Calu3 (cell line): ENCODE data around the gene QRICH2. TPM values are rescaled to one million over a fixed set of nuclear protein-coding genes. Genes with fewer than 3 reads are reported as not detected.

ENCODE experiments used
- BruUV-seq: library from RNA; stranded (reverse); fragments of 400-500 nt; replicated peaks from 2 replicates; lab custom pipeline; 2021; lab: Mats Ljungman, UMichigan
- CTCF ChIA-PET: fragments of 300-600 bp; sonication (Branson Sonifier 250); formaldehyde crosslinking; loops from one replicate; lab custom pipeline; 2022; ENCODE audit warnings: antibody characterized with exemption; lab: Charles Lee
- DNase-seq: peaks from one replicate; pipeline ENCODE4 v3.0.0; 2022
- H3K27ac Mint-ChIP-seq: one replicate; pipeline ENCODE4 v1.8.0; 2022; ENCODE audit warnings: mixed read lengths; ENCODE audit not compliant: unreplicated experiment
- H3K27me3 Mint-ChIP-seq: one replicate; pipeline ENCODE4 v1.8.0; 2022; ENCODE audit warnings: mixed read lengths; ENCODE audit not compliant: unreplicated experiment
- H3K36me3 Mint-ChIP-seq: one replicate; pipeline ENCODE4 v1.8.0; 2022; ENCODE audit warnings: mild to moderate bottlenecking, moderate library complexity, mixed read lengths; ENCODE audit not compliant: insufficient read depth, unreplicated experiment
- H3K4me1 Mint-ChIP-seq: one replicate; pipeline ENCODE4 v1.8.0; 2022; ENCODE audit warnings: mild to moderate bottlenecking, low read depth, mixed read lengths; ENCODE audit not compliant: unreplicated experiment
- H3K4me3 Mint-ChIP-seq: one replicate; pipeline ENCODE4 v1.8.0; 2022; ENCODE audit warnings: mild to moderate bottlenecking, low read depth, moderate library complexity, mixed read lengths; ENCODE audit not compliant: unreplicated experiment
- H3K9me3 Mint-ChIP-seq: one replicate; pipeline ENCODE4 v1.8.0; 2022; ENCODE audit warnings: low read depth, mixed read lengths; ENCODE audit not compliant: unreplicated experiment
- CTCF ChIP-seq: fragments of 200-600 bp; IDR thresholded peaks from one replicate; pipeline ENCODE4 v1.8.0; 2022; ENCODE audit warnings: antibody characterized with exemption; ENCODE audit not compliant: unreplicated experiment
- intact Hi-C: fragments of 100-400 bp; cut with micrococcal nuclease; formaldehyde crosslinking; loops from one replicate; pipeline ENCODE4 v1.10.0; 2022; ENCODE audit not compliant: unreplicated experiment
- total RNA-seq: library from RNA; stranded (reverse); gene quantifications from 2 replicates; pipeline ENCODE4 v1.2.3, GENCODE V29; 2022

QRICH2 gene
- total RNA-seq, 1 experiment from 2014 or later, result 3.0 TPM

DNA sequence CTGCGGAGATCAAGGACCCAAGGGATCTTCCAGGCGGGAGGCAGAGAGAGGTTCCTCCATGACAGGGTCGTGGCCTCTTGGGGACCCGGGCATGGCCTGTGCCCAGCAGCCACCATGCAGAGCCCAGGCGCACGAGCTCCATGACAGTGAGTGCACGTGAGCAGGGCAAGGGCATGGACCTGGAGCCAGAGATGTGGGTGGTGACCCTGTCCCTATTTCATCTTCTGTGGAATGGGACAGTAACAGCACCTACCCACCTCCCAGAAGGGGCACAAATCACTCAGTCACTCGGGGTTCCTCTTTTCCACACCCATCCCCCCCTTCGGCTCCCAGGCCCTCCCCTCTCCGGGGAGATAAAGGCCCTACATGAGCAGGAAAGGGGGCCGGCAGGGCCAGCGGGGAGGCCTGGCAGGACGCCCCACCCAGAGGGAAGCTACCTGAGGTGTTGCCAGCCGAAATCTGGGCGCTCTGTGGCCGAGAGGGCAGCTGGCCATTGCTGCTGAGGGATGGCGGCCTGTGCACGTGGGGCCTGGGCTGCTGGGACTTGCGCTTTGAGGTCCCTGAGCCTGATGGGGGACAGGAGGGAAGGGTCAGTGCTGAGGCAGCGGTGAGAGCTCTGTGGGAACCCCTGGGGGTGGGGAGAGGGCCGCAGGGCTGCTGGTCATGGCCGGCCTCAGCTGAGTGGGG, 32.6 kb downstream of the QRICH2 start:
- TF ChIP-seq CTCF, result no peak
- DNase-seq, result no peak
- peaks cover 43% of the 10 kb centered on the region for H3K36me3 Mint-ChIP-seq
- peak overlapping the region; percentile 19 for H3K27ac Mint-ChIP-seq
- peaks cover 8% of the 10 kb centered on the region for H3K4me1 Mint-ChIP-seq
- intact Hi-C loops, result loop anchor here (5.0 kb wide), 1 partner anchor 38 kb away; no protein-coding TSS in a partner anchor
- no TSS peak for BruUV-seq
- no peak overlapping the region for H3K4me3 Mint-ChIP-seq
- CTCF ChIA-PET, result no interaction called here
- H3K9me3 Mint-ChIP-seq, result no peaks in the 10 kb centered on the region
- no peaks in the 10 kb centered on the region for H3K27me3 Mint-ChIP-seq

DNA sequence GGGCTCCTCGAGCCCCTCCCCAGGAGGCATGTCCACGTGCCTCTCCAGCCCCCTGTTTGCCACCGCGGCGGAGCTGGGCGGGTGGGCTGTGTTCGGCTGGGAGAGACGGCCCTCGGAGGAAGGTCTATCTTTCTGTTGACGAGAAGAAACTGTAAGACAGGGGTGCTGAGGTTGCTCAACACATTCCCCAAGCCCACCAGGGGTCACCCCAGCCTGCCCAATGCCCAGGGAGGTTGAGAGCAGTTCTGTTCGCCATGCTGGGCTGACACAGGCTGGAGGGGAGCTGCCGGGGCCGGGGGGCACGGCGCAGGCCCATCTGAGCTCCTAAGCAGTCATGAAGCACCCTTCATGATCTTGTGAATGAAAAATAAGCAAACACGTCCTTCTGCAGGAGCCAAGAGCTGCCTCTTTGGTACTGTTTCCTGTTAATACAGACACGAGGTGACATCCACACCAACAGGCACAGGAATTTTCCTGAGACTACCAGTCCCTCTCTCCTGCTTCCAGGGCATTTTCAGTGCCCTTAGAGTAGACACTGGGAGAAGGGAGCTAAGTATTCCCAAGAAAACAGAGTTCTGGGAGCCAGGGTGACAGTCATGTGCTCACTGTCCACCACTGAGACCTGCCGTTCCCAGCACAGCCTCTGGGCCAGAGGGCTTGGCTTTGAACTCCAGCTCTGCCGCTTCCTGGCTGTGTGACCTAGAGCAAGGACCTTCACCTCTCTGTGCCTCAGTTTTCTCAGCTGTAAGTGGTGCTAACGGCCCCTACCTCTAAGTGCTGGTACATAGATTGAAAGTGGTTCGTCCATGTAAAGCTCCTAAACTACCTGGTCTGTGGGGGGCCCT, 33.7 kb downstream of the QRICH2 start:
- BruUV-seq, result no TSS peak
- H3K36me3 Mint-ChIP-seq, result peaks cover 44% of the 10 kb centered on the region
- no peaks in the 10 kb centered on the region for H3K9me3 Mint-ChIP-seq
- no peak overlapping the region for H3K27ac Mint-ChIP-seq
- H3K27me3 Mint-ChIP-seq, result no peaks in the 10 kb centered on the region
- no peak for TF ChIP-seq CTCF
- intact Hi-C loops, result no loop called here
- peaks cover 8% of the 10 kb centered on the region for H3K4me1 Mint-ChIP-seq
- no peak overlapping the region for H3K4me3 Mint-ChIP-seq
- CTCF ChIA-PET, result interaction anchor here (0.5 to 2.0 kb wide), 3 partner anchors 14 to 154 kb away, joined by 3 to 10 read pairs (median 3); no protein-coding TSS in a partner anchor
- no peak for DNase-seq

GRCh38 chr17:76273445-76274111, 34.5 kb downstream of the QRICH2 start:
- no peak for DNase-seq
- H3K4me1 Mint-ChIP-seq, result peaks cover 8% of the 10 kb centered on the region
- intact Hi-C loops, result no loop called here
- no peaks in the 10 kb centered on the region for H3K27me3 Mint-ChIP-seq
- H3K27ac Mint-ChIP-seq, result no peak overlapping the region
- H3K36me3 Mint-ChIP-seq, result peaks cover 50% of the 10 kb centered on the region
- CTCF ChIA-PET, result interaction anchor here (0.5 to 2.0 kb wide), 3 partner anchors 11 to 153 kb away, joined by 3 to 10 read pairs (median 3); no protein-coding TSS in a partner anchor
- H3K9me3 Mint-ChIP-seq, result no peaks in the 10 kb centered on the region
- H3K4me3 Mint-ChIP-seq, result no peak overlapping the region
- no TSS peak for BruUV-seq
- no peak for TF ChIP-seq CTCF
